GM12878 (cell line): ENCODE results near the gene LIG3. TPM values are rescaled to one million over a fixed set of nuclear protein-coding genes. Genes with fewer than 3 reads are reported as not detected.

ENCODE experiments used
- ATAC-seq: fragments of 200-7000 bp; cut with Tn5 transposase; 3 replicates; pipeline ENCODE4 v1.9.1; 2020; ENCODE audit warnings: mild to moderate bottlenecking, moderate library complexity
- BruUV-seq: library from RNA; stranded (reverse); fragments of 400-500 nt; replicated peaks from 2 replicates; lab custom pipeline; 2021; lab: Mats Ljungman, UMichigan
- CTCF ChIA-PET: fragments of 300-600 bp; sonication (Branson Sonifier 250); formaldehyde crosslinking; extraction: SDS; loops from one replicate; lab custom pipeline; 2021; ENCODE audit warnings: inconsistent platforms; lab: Yijun Ruan, JAX
- POLR2A ChIA-PET: fragments of 350-600 bp; formaldehyde crosslinking; extraction: SDS; loops from one replicate; lab custom pipeline; 2021; ENCODE audit warnings: inconsistent platforms; lab: Charles Lee
- RAD21 ChIA-PET: fragments of 300-600 bp; sonication (Branson Sonifier 250); formaldehyde crosslinking; loops from one replicate; lab custom pipeline; 2023; ENCODE audit warnings: antibody characterized with exemption; ENCODE audit not compliant: unreplicated experiment; lab: Charles Lee
- SMC1A ChIA-PET: fragments of 300-600 bp; sonication (Branson Sonifier 250); formaldehyde crosslinking; loops from one replicate; lab custom pipeline; 2023; ENCODE audit not compliant: unreplicated experiment, uncharacterized antibody; lab: Charles Lee
- DNase-seq: peaks from one replicate; pipeline ENCODE4 v3.0.0-alpha.2; 2011; ENCODE audit warnings: low read depth, low spot score
- FAIRE-seq: peaks from 3 replicates; lab custom pipeline; 2011; peaks lifted over from hg19 to GRCh38; lab: Jason Lieb, UNC
- H2AFZ ChIP-seq: 2 replicates; pipeline ENCODE4 v1.6.0; 2011; ENCODE audit warnings: low read depth, low read length, control low read depth; ENCODE audit not compliant: control insufficient read depth
- H3K27ac ChIP-seq: 2 replicates; pipeline ENCODE4 v1.5.1; 2011; ENCODE audit warnings: control low read depth; ENCODE audit not compliant: control insufficient read depth, insufficient read depth
- H3K27me3 ChIP-seq, 2 experiments: replicated peaks in 1 of 2; 2 replicates each; pipeline versions ENCODE4 v1.6.0 to v1.6.1; 2011; ENCODE audit warnings: low read length in 1 of 2; ENCODE audit not compliant: control insufficient read depth in 2 of 2, insufficient read depth in 2 of 2
- H3K36me3 ChIP-seq, 2 experiments: 2 replicates each; pipeline ENCODE4 v1.5.1; 2011; ENCODE audit warnings: low read length in 1 of 2; ENCODE audit not compliant: control insufficient read depth in 2 of 2, insufficient read depth in 2 of 2
- H3K4me1 ChIP-seq: 2 replicates; pipeline ENCODE4 v1.6.1; 2011; ENCODE audit warnings: mild to moderate bottlenecking, low read length, moderate library complexity, mixed read lengths; ENCODE audit not compliant: control insufficient read depth, insufficient read depth
- H3K4me2 ChIP-seq: 2 replicates; pipeline ENCODE4 v1.6.0; 2011; ENCODE audit warnings: control low read depth; ENCODE audit not compliant: control insufficient read depth, insufficient read depth
- H3K4me3 ChIP-seq: fragments of 200-600 bp; sonication (generic); 2 replicates; pipeline ENCODE4 v1.5.1; 2016
- H3K79me2 ChIP-seq: 2 replicates; pipeline ENCODE4 v1.6.0; 2011; ENCODE audit warnings: low read length; ENCODE audit not compliant: control insufficient read depth, insufficient read depth
- H3K9ac ChIP-seq: 2 replicates; pipeline ENCODE4 v1.8.0; 2011; ENCODE audit warnings: low read length, control low read depth, mixed read lengths; ENCODE audit not compliant: control insufficient read depth, insufficient read depth
- H3K9me3 ChIP-seq: replicated peaks from 3 replicates; pipeline ENCODE4 v1.5.1; 2011; ENCODE audit warnings: mild to moderate bottlenecking, low read length; ENCODE audit not compliant: control insufficient read depth, insufficient read depth
- H4K20me1 ChIP-seq: 2 replicates; pipeline ENCODE4 v1.6.0; 2011; ENCODE audit not compliant: control insufficient read depth, insufficient read depth
- FOS ChIP-seq: IDR thresholded peaks from 3 replicates; pipeline ENCODE4 v1.6.1; 2011; ENCODE audit warnings: borderline replicate concordance; ENCODE audit not compliant: insufficient read length; ENCODE audit errors: extremely low read depth
- IKZF1 ChIP-seq: fragments of 450-650 bp; conservative IDR thresholded peaks from 2 replicates; pipeline ENCODE4 v1.6.1; 2017; ENCODE audit warnings: antibody characterized with exemption, mild to moderate bottlenecking
- NFIC ChIP-seq: IDR thresholded peaks from 2 replicates; pipeline ENCODE4 v1.6.1; 2012; ENCODE audit warnings: low read depth, mild to moderate bottlenecking, inconsistent platforms, low read length, moderate library complexity
- PAX8 ChIP-seq: fragments of 450-650 bp; IDR thresholded peaks from 2 replicates; pipeline ENCODE4 v1.6.1; 2017; ENCODE audit warnings: mild to moderate bottlenecking, moderate library complexity
- RCOR1 ChIP-seq: conservative IDR thresholded peaks from 2 replicates; pipeline ENCODE4 v1.6.1; 2012; ENCODE audit warnings: low read depth, low read length, improper control_type of control experiment
- SIN3A ChIP-seq: IDR thresholded peaks from 2 replicates; pipeline ENCODE4 v1.6.1; 2012; ENCODE audit warnings: low read depth, low read length, improper control_type of control experiment
- SMC3 ChIP-seq: IDR thresholded peaks from 2 replicates; pipeline ENCODE4 v1.6.1; 2011; ENCODE audit warnings: low read length, improper control_type of control experiment, borderline replicate concordance
- TARDBP ChIP-seq: IDR thresholded peaks from 2 replicates; pipeline ENCODE4 v1.6.1; 2016; ENCODE audit warnings: borderline replicate concordance
- TCF7 ChIP-seq: IDR thresholded peaks from 2 replicates; pipeline ENCODE4 v1.6.1; 2014; ENCODE audit warnings: antibody characterized with exemption, borderline replicate concordance
- WGBS: methylation state at CpG from one replicate; pipeline ENCODE4 v1.1.6; 2016; ENCODE audit warnings: low lambda C conversion rate; ENCODE audit not compliant: insufficient replicate concordance, insufficient coverage; ENCODE audit errors: missing lambda C conversion rate; 5-methylcytosine and 5-hydroxymethylcytosine counted together
- in situ Hi-C: fragments of 300-500 bp; cut with MboI; formaldehyde crosslinking; loops from 9 replicates; pipeline ENCODE4 v1.14.3; 2018; ENCODE audit warnings: mixed read lengths
- intact Hi-C: fragments of 100-400 bp; cut with micrococcal nuclease; formaldehyde crosslinking; loops from one replicate; pipeline ENCODE4 v1.14.2; 2022; ENCODE audit not compliant: unreplicated experiment
- polyA plus RNA-seq, 11 experiments: library from polyadenylated mRNA; depleted of rRNA in 4 of 11; unstranded in 6 of 11; stranded (reverse) in 5 of 11; fragments of >200 nt; fragmentation: Nextera tagmentation in 4 of 11; fragmentation: Illumina TruSeq in 1 of 11; extraction: Ambion mirVana in 4 of 11; extraction: Trizol in 1 of 11; gene quantifications; 1 replicate in 1 of 11; 2 replicates in 10 of 11; pipeline versions ENCODE4 v1.2.1 to v1.2.3, GENCODE V29; 2011 to 2016; ENCODE audit warnings: inconsistent platforms in 2 of 11, missing spikeins in 2 of 11, low read depth in 1 of 11
- total RNA-seq, 4 experiments: library from RNA; depleted of rRNA in 3 of 4; stranded (reverse); fragments of >200 nt in 3 of 4; fragmentation: Illumina TruSeq in 1 of 4; extraction: Trizol in 1 of 4; gene quantifications; 2 replicates each; pipeline versions ENCODE4 v1.2.1 to v1.2.3, GENCODE V29; 2013 to 2021
- TF ChIP-seq, protein P1 (sequence below): fragments of 450-650 bp; IDR thresholded peaks from 2 replicates; pipeline ENCODE4 v1.6.1; 2016; ENCODE audit warnings: mild to moderate bottlenecking, moderate library complexity, borderline replicate concordance

LIG3 gene
- total and polyA plus RNA-seq, 10 of the 15 experiments (the other 5 are each of a cell fraction or from before 2014, with no cell fraction given) = 6.5 to 45.4 (median 31.0) TPM

- no peaks in the 10 kb centered on the region for H3K27me3 ChIP-seq
- peaks cover 3% of the 10 kb centered on the region; the same call in 1 of the 2 replicates for H3K4me1 ChIP-seq
- POLR2A ChIA-PET = interaction anchor here (0.7 kb wide), 1 partner anchor 96 kb away, joined by 3 read pairs; no protein-coding TSS in a partner anchor
- ATAC-seq (no peak), FAIRE-seq (no peak), DNase-seq (no peak)
- in situ Hi-C loops = no loop called here
- CTCF ChIA-PET = interaction anchor here (0.6 to 1.3 kb wide), 2 partner anchors 30 to 130 kb away, joined by 3 to 5 read pairs; no protein-coding TSS in a partner anchor
- H3K79me2 ChIP-seq = no peaks in the 10 kb centered on the region
- intact Hi-C loops = loop anchor here (10.0 kb wide), 1 partner anchor 564 kb away; no protein-coding TSS in a partner anchor
- H2AFZ ChIP-seq = no peak overlapping the region
- RAD21 ChIA-PET = no interaction called here
- no peak overlapping the region for H3K27ac ChIP-seq
- H3K4me2 ChIP-seq = no peak overlapping the region
- H4K20me1 ChIP-seq = no peaks in the 10 kb centered on the region
- H3K9ac ChIP-seq = no peak overlapping the region
- no peak overlapping the region for H3K4me3 ChIP-seq
- SMC1A ChIA-PET = no interaction called here
- TF ChIP-seq, protein P1, sequence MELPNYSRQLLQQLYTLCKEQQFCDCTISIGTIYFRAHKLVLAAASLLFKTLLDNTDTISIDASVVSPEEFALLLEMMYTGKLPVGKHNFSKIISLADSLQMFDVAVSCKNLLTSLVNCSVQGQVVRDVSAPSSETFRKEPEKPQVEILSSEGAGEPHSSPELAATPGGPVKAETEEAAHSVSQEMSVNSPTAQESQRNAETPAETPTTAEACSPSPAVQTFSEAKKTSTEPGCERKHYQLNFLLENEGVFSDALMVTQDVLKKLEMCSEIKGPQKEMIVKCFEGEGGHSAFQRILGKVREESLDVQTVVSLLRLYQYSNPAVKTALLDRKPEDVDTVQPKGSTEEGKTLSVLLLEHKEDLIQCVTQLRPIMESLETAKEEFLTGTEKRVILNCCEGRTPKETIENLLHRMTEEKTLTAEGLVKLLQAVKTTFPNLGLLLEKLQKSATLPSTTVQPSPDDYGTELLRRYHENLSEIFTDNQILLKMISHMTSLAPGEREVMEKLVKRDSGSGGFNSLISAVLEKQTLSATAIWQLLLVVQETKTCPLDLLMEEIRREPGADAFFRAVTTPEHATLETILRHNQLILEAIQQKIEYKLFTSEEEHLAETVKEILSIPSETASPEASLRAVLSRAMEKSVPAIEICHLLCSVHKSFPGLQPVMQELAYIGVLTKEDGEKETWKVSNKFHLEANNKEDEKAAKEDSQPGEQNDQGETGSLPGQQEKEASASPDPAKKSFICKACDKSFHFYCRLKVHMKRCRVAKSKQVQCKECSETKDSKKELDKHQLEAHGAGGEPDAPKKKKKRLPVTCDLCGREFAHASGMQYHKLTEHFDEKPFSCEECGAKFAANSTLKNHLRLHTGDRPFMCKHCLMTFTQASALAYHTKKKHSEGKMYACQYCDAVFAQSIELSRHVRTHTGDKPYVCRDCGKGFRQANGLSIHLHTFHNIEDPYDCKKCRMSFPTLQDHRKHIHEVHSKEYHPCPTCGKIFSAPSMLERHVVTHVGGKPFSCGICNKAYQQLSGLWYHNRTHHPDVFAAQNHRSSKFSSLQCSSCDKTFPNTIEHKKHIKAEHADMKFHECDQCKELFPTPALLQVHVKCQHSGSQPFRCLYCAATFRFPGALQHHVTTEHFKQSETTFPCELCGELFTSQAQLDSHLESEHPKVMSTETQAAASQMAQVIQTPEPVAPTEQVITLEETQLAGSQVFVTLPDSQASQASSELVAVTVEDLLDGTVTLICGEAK = no peak
- TF ChIP-seq TCF7 (no peak), SMC3 (no peak), IKZF1 (no peak), NFIC (no peak), FOS (no peak), SIN3A (no peak), RCOR1 (no peak), TARDBP (no peak), PAX8 (no peak)
- peaks cover 15 to 16% of the 10 kb centered on the region in 2 experiments; a peak in 3 of 4 replicates for H3K36me3 ChIP-seq
- 100% methylated on average over 2 of the region's 2 CpGs for WGBS
- no peaks in the 10 kb centered on the region for H3K9me3 ChIP-seq
- no TSS peak for BruUV-seq
Observed at GRCh38 chr17:34988644-34989043, 8.3 kb downstream of the LIG3 start.
